Kidney glomerular epithelial cell (primary cell): ENCODE data around the gene WFDC1.

Experiments used
- DNase-seq: peaks from one replicate; lab custom pipeline; 2025; lab: John Stamatoyannopoulos, UW

The WFDC1 gene

GRCh38 chr16:84378099-84378498 lies 83.4 kb downstream of the WFDC1 start:
- no peak for DNase-seq

- no peak for DNase-seq
These were observed 83.9 kb downstream of the WFDC1 start for GRCh38 chr16:84378567-84378966.

GRCh38 chr16:84379008-84379708 lies 84.5 kb downstream of the WFDC1 start:
- DNase-seq: no peak
